Immature natural killer cell (primary cell): ENCODE measurements around the gene MYL12A. TPM values are rescaled to one million over a fixed set of nuclear protein-coding genes. Genes with fewer than 3 reads are reported as not detected.

Source experiments
- DNase-seq, 3 donors: peaks; one replicate each; pipeline ENCODE4 v3.0.0; 2022; ENCODE audit warnings: mixed read lengths in 1 of 3
- H3K27ac Mint-ChIP-seq, 6 donors: one replicate each; pipeline ENCODE4 v1.8.0; 2020; ENCODE audit warnings: mixed read lengths in 6 of 6, mild to moderate bottlenecking in 5 of 6, inconsistent platforms in 4 of 6, moderate library complexity in 3 of 6
- H3K27me3 Mint-ChIP-seq, 3 donors: one replicate each; pipeline ENCODE4 v1.8.0; 2020 to 2021; ENCODE audit warnings: low read depth in 3 of 3, mild to moderate bottlenecking in 3 of 3, mixed read lengths in 3 of 3, moderate library complexity in 3 of 3, inconsistent platforms in 1 of 3
- H3K36me3 Mint-ChIP-seq, 3 donors: one replicate each; pipeline ENCODE4 v1.8.0; 2020; ENCODE audit warnings: mixed read lengths in 3 of 3, inconsistent platforms in 2 of 3, mild to moderate bottlenecking in 2 of 3
- H3K4me1 Mint-ChIP-seq, 2 donors: one replicate each; pipeline ENCODE4 v1.8.0; 2020; ENCODE audit warnings: inconsistent platforms in 2 of 2, mild to moderate bottlenecking in 2 of 2, mixed read lengths in 2 of 2, moderate library complexity in 1 of 2
- H3K4me3 Mint-ChIP-seq, 5 donors: one replicate each; pipeline ENCODE4 v1.8.0; 2020; ENCODE audit warnings: mild to moderate bottlenecking in 5 of 5, mixed read lengths in 5 of 5, inconsistent platforms in 3 of 5, moderate library complexity in 3 of 5
- H3K9me3 Mint-ChIP-seq, 6 donors: one replicate each; pipeline ENCODE4 v1.8.0; 2020; ENCODE audit warnings: mild to moderate bottlenecking in 6 of 6, mixed read lengths in 6 of 6, inconsistent platforms in 4 of 6, moderate library complexity in 3 of 6
- polyA plus RNA-seq, 3 donors: library from polyadenylated mRNA; unstranded; fragments of 300-500 nt; fragmentation: Illumina TruSeq; gene quantifications; one replicate each; pipeline ENCODE4 v1.2.3, GENCODE V29; 2021

MYL12A gene
- polyA plus RNA-seq, 3 donors from 2014 or later, result 2,810 to 4,711 (median 3,144) TPM

GRCh38 chr18:3293196-3293951, 45.8 kb downstream of the MYL12A start:
- no peak overlapping the region for H3K4me3 Mint-ChIP-seq
- peaks cover 7 to 11% of the 10 kb centered on the region in 2 donors for H3K4me1 Mint-ChIP-seq
- peaks cover 0 to 16% (median 3%) of the 10 kb centered on the region in 6 donors for H3K9me3 Mint-ChIP-seq
- no peak overlapping the region for H3K27ac Mint-ChIP-seq
- DNase-seq, result no peak
- H3K36me3 Mint-ChIP-seq, result peaks cover 12 to 16% (median 14%) of the 10 kb centered on the region in 3 donors
- peaks cover 2 to 9% (median 7%) of the 10 kb centered on the region in 3 donors for H3K27me3 Mint-ChIP-seq

DNA sequence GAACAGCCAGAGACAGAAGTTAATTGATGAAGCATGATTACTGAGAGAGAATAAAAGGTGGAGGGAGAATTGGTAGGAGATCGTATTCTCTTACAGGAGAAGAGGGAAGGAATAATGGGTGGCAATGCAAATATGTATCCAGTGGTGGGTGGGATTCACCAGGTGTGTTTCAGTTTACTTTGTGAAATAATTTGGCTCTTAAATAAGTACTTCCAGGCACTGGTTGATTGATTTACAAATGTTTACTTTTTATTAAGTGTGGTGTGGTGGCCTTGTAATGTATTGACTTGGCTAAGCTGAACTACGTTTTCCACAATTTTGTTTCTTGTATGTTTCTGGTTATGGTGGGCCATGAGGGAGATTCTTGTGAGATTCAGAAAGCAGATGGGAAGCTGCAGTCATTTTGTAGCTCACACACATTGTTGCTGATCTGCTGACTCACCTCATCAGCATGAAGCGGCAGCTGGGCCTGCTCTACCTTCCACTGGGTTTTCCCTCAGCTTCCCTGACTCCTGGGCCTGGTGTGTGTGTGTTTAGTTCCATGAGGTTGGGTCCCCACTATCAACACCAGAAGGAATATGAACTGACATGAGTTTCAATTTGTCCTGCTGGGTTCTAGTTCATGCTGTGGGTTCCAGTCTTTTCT, 47.0 kb downstream of the MYL12A start:
- peak overlapping the region in 1 of 5 donors; percentile 1 for H3K4me3 Mint-ChIP-seq
- no peak overlapping the region for H3K27ac Mint-ChIP-seq
- no peak for DNase-seq
- peaks cover 7 to 11% of the 10 kb centered on the region in 2 donors for H3K4me1 Mint-ChIP-seq
- peaks cover 2 to 12% (median 7%) of the 10 kb centered on the region in 3 donors for H3K27me3 Mint-ChIP-seq
- H3K36me3 Mint-ChIP-seq, result peaks cover 12 to 16% (median 14%) of the 10 kb centered on the region in 3 donors
- H3K9me3 Mint-ChIP-seq, result peaks cover 0 to 16% (median 3%) of the 10 kb centered on the region in 6 donors

DNA sequence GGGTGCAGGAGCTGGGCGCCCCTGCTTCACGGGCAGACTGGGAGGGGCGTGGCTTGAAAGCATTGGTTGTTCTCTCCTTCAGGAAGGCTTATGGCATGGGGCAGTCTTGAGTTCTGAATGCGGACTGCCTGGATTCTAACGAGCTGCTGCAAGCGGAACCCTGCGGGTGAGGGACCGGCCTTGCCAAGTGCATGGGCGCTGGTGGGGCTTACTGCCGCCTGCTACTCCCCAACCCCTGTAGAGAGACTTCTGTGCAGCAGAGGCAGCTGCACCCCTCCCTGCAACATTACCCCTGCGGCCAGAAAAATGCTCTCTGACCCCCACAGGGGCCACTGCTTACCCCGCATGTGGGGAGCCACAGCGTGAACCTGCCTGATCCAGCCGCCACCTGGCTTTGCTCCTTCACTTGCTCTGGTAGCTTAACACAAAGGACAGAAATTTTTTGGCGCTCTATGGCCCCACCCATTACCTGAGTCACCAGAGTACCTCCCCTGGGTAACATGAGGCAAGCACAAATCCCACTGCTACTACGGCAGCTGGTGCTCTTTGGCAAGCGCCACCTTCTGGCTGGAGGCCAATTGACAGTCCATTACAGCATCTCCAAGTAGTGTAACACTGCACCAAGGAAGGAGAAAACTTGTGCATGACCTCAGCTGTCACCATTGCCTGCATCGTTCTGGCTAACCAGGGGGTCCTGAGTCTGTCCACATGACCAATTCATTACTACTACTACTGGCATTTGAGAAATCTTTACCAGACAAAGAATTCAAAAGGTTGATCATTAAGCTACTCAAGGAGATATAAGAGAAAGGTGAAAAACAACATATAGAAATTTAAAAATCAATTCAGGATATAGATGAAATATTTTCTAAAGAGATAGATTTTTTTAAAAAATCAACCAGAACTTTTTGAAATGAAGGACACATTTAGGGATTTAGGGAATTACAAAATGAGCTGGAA, 49.7 kb downstream of the MYL12A start:
- H3K27ac Mint-ChIP-seq, result peak overlapping the region; percentile 17 to 87 (median 76)
- peaks cover 7 to 11% of the 10 kb centered on the region in 2 donors for H3K4me1 Mint-ChIP-seq
- no peaks in the 10 kb centered on the region for H3K36me3 Mint-ChIP-seq
- H3K4me3 Mint-ChIP-seq, result peak overlapping the region; percentile 93 to 98 (median 96)
- DNase-seq, result peak; percentile 78 to 85 (median 80)
- peaks cover 0 to 2% (median 0%) of the 10 kb centered on the region in 6 donors for H3K9me3 Mint-ChIP-seq
- peaks cover 5 to 19% (median 18%) of the 10 kb centered on the region in 3 donors for H3K27me3 Mint-ChIP-seq

DNA sequence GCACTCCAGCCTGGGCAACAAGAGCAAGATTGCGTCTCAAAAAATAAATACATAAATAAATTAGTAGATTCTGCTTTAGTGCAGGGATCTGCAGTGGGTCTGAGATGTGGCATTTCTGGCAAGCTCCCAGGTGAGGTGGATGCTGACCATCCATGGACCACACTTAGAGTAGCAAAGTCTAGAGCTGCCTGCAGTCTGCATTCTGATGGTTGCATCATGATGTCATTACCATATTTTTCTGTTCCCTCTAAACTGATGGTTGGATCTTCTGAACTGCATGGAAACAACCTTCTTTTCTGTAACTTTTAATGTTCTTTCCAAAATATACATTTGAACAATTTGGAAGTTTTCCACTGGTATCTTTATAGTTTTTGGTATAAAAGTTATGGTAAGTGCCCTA, 57.2 kb downstream of the MYL12A start:
- H3K4me1 Mint-ChIP-seq, result no peaks in the 10 kb centered on the region
- H3K4me3 Mint-ChIP-seq, result no peak overlapping the region

DNA sequence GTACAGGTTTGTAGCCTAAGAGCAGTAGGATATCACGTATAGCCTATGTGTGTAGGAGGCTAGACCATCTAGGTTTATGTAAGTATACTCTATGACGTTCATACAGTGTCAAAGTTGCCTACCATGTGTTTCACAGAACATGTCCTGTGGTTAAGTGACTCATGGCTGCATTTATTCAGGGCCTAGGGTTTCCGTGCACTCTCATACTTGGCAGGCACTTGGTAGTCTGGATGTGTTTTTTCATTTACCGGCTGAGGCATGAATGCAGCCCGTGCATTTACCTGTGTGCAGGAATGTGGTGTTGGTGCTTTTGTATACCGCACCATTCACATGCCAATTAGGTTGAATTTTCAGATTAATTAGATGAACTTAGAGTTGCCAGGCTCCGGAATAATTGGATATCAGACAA, 57.8 kb downstream of the MYL12A start:
- DNase-seq, result peak in 1 of 3 donors; percentile 65
- Mint-ChIP-seq H3K9me3 (no peaks in the 10 kb centered on the region), H3K36me3 (no peaks in the 10 kb centered on the region), H3K4me3 (no peak overlapping the region), H3K27me3 (peaks cover 7 to 14% (median 12%) of the 10 kb centered on the region in 3 donors), H3K27ac (peak overlapping the region in 2 of 6 donors; percentile 81 to 85), H3K4me1 (no peaks in the 10 kb centered on the region)

More for the DNA sequence above, 57.2 kb downstream of the MYL12A start:
- DNase-seq, result no peak
- no peaks in the 10 kb centered on the region for H3K9me3 Mint-ChIP-seq
- peak overlapping the region in 2 of 6 donors; percentile 81 to 85 for H3K27ac Mint-ChIP-seq
- no peaks in the 10 kb centered on the region for H3K36me3 Mint-ChIP-seq
- peaks cover 7 to 15% (median 14%) of the 10 kb centered on the region in 3 donors for H3K27me3 Mint-ChIP-seq

Other genes with a start within 250 kb of the MYL12A start
- 10 to 100 TPM; 17.3 to 80.1 (median 31.0) TPM for gene LPIN2, start 234.7 kb upstream of the MYL12A start, polyA plus RNA-seq
- 1 to 10 TPM in 1 of 3 donors, under 1 TPM in 1, not detected in 1; 0.72 to 1.2 TPM for gene MYOM1, start 27.8 kb upstream of the MYL12A start, polyA plus RNA-seq
- gene MYL12B, start 14.3 kb downstream of the MYL12A start, polyA plus RNA-seq, result 1,000 to 10,000 TPM; 1,023 to 1,314 (median 1,183) TPM
- 10 to 100 TPM; 16.0 to 31.7 (median 18.3) TPM for gene TGIF1, start 202.4 kb downstream of the MYL12A start, polyA plus RNA-seq